HFF-Myc (cell line): ENCODE data around the gene GPR12.

Experiments used
- DNase-seq: peaks from one replicate; pipeline ENCODE4 v3.0.0-alpha.2; 2011; ENCODE audit warnings: low read depth; ENCODE audit errors: extremely low read depth
- H3K4me3 ChIP-seq: replicated peaks from 2 replicates; pipeline ENCODE4 v1.5.1; 2011; ENCODE audit warnings: low read depth, mild to moderate bottlenecking, control low read depth, low read length
- TF ChIP-seq, protein P1 (sequence below): IDR thresholded peaks from 2 replicates; pipeline ENCODE4 v1.5.1; 2012; ENCODE audit warnings: mild to moderate bottlenecking, low read depth, low read length, control low read depth; ENCODE audit errors: missing control alignments

Gene GPR12

DNA sequence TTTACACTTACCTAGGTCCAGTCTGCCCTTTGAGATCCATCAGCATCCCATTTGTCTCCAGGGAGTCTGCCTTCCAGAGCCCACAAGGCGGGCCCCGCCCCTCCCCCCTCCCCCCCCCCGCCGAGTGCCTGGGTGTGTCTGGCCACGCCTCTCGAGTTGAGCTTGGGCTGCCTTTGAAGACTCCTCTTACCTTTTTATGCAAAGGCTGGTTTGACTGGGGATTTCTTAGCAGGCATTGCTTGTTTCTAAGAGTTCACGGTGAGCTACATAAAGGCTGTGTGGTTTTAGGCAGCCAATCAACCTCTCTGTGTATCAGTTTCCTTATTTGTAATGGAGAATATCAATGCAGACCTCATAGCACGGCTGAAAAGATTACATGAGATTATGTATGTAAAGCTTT lies 11.3 kb downstream of the GPR12 start:
- H3K4me3 ChIP-seq, result no peak overlapping the region
- TF ChIP-seq, protein P1, sequence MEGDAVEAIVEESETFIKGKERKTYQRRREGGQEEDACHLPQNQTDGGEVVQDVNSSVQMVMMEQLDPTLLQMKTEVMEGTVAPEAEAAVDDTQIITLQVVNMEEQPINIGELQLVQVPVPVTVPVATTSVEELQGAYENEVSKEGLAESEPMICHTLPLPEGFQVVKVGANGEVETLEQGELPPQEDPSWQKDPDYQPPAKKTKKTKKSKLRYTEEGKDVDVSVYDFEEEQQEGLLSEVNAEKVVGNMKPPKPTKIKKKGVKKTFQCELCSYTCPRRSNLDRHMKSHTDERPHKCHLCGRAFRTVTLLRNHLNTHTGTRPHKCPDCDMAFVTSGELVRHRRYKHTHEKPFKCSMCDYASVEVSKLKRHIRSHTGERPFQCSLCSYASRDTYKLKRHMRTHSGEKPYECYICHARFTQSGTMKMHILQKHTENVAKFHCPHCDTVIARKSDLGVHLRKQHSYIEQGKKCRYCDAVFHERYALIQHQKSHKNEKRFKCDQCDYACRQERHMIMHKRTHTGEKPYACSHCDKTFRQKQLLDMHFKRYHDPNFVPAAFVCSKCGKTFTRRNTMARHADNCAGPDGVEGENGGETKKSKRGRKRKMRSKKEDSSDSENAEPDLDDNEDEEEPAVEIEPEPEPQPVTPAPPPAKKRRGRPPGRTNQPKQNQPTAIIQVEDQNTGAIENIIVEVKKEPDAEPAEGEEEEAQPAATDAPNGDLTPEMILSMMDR, result no peak
- no peak for DNase-seq

DNA sequence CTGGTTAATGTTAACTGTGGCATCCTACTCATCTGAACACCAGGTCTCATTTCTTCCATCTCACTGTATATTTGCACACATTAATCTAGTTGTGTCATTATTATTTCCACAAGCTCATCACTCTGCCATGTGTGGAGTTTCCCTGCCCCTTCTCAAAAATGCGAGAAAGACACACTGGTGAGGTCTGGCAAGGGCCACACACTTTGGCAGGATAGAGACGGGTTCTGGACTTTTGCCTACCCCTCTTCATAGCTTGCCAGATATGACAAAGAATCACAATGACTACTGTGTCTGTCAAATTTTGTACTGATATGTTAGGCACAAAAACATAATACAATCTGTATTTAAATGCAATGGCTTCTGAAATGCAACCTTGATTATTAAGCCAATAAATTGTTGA lies 12.9 kb downstream of the GPR12 start:
- H3K4me3 ChIP-seq, result no peak overlapping the region
- TF ChIP-seq, protein P1, result no peak
- no peak for DNase-seq

DNA sequence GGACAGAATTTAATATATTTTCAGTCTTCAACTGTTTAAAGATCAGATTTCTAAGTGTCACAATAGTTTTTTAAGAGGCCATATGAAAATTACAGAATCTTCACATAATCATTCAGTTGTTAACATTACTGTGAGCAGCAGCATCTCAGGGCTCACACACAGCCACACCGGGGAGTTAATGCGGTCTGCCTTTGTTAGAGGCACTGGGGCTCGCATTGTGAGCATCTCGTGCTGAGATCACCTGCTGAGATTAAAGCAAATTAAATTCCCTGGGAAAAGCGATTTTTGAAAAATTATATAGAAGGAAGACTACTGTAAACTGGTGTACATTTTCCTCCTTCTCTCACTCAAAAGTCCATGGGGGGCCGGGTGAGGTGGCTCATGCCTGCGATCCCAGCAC lies 16.6 kb downstream of the GPR12 start:
- TF ChIP-seq, protein P1, result no peak
- DNase-seq, result no peak
- no peak overlapping the region for H3K4me3 ChIP-seq

DNA sequence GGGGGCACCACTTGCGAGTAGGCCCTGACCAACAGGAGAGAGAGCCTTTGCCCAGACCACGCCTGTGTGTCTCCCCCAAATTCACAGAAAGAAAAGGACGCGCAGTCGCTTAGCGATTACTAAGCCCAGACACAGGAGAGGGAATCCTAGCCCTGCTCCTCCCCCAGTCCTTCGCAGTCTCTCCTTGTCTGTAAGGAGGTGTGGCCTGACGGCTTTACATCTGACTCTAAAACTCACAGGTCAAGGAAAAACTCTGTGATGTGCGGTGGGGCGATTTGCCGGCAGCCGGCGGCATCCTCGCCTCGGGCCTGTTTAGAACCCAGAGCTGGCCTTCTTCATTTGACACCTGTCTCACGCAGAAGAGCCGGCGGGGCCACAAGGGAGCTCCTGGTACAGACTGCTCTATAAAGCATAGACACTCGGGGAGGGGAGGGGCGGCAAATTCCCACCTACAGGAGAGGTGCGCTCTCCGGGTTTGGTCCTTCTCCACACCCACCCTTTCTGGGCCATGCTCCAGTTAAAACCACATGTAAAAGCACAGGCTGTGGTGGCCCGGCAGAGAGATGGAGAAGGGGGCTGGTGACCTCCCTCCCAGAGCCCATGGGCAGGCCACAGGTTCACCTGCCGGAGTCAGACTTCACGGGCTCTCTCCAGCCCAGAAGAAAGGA lies 17.8 kb downstream of the GPR12 start:
- DNase-seq, result no peak
- TF ChIP-seq, protein P1, result no peak
- no peak overlapping the region for H3K4me3 ChIP-seq

DNA sequence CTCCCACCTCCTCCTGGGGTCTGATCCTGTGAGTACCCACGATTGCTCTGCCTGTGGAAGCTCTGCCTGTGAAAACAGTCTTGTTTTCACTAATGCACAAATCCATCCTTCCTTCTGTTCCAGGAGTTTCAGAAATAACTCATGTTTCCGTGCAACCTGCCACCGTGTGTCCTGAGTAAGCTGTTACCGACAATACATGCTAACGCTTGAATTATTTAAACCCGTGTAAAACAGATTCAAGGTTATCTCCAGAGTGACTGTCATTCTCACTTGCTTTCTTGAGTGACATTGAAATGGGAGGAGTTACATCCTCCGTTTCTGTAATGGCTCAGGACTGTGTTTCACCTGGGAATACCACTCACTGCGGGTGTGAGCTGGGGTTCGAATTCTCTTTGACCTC lies 24.9 kb downstream of the GPR12 start:
- TF ChIP-seq, protein P1, result no peak
- no peak overlapping the region for H3K4me3 ChIP-seq
- DNase-seq, result no peak

DNA sequence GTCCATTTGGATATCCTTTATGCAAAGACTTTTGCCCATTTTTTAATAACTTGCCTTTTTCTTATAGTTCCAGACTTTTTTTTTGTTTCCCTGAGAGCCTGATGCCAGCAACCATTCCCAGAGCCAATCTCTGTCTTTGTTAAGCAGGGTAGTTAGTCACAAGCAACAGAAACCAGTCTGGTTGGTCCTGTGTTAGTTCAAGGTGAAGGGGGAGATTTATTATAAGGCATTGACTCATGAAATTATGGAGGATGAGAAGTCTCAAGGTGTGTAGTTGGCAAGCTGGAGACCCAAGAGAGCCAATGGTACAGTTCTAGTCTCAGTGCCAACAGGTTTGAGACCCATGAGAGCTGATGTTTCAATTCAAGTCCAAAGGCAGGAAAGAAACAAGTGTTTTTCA lies 33.0 kb downstream of the GPR12 start:
- DNase-seq, result no peak
- no peak overlapping the region for H3K4me3 ChIP-seq
- TF ChIP-seq, protein P1, result no peak

DNA sequence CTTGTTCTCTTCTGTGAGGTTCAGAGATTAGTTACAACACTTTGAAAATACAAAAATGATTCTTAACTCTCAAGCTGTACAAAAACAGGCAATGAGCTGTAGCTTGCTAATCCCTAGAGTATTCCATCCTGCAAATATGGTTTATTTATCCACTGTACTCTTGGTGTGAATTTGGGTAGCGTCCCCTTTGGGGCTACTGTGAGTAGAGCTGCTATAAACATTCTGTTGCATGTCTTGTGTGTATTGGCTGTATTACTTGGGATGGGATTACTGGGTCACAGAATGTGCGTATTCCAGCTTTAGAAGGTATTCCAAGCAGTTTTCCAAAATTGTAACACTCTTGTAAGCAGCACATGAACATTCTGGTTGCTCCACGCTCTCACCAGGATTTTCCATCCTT lies 33.5 kb downstream of the GPR12 start:
- TF ChIP-seq, protein P1, result no peak
- no peak overlapping the region for H3K4me3 ChIP-seq
- DNase-seq, result no peak
